ENCODE results near the gene LBH.

Gene LBH

GRCh38 chr2:30226144-30227032 is 4.9 kb upstream of the LBH start:
- Histone ChIP-seq H3K9ac (ENCODE audit: low read length) (no peak overlapping the region), H3K9me3 (ENCODE audit: insufficient read depth, low read length) (no peaks in the 10 kb centered on the region), H3K4me3 (ENCODE audit: low read length) (peak overlapping the region; percentile 29; the same call in 1 of the 2 replicates)

GRCh38 chr2:30229596-30229995 is 1.7 kb upstream of the LBH start:
- no peaks in the 10 kb centered on the region for H3K36me3 ChIP-seq (replicated peaks; ENCODE audit: low read depth, low read length)
- no peak overlapping the region for H3K4me3 ChIP-seq (ENCODE audit: low read length)
- peaks cover 45% of the 10 kb centered on the region for H3K4me1 ChIP-seq (ENCODE audit: low read length)
- peaks cover 47% of the 10 kb centered on the region for H3K27me3 ChIP-seq (ENCODE audit: low read depth, low read length)
- no peak overlapping the region for H3K4me2 ChIP-seq (ENCODE audit: low read length)
- H3K9ac ChIP-seq (ENCODE audit: low read length), result no peak overlapping the region
- H3K79me2 ChIP-seq (ENCODE audit: low read length), result no peaks in the 10 kb centered on the region
- H4K20me1 ChIP-seq (ENCODE audit: insufficient read depth, low read length), result no peaks in the 10 kb centered on the region; the same call in 1 of the 2 replicates
- no peak for TF ChIP-seq CTCF (IDR thresholded peaks at IDR 0.05; ENCODE audit: low read depth, low read length)
- TF ChIP-seq EZH2phosphoT487 (IDR thresholded peaks at IDR 0.05; ENCODE audit: low read depth), result no peak
- H2AFZ ChIP-seq (ENCODE audit: low read depth, low read length), result no peak overlapping the region
- no peak overlapping the region for H3K27ac ChIP-seq (ENCODE audit: low read length)
- H3K9me3 ChIP-seq (ENCODE audit: insufficient read depth, low read length), result no peaks in the 10 kb centered on the region

More at GRCh38 chr2:30226144-30227032, 4.9 kb upstream of the LBH start:
- peaks cover 53% of the 10 kb centered on the region for H3K4me1 ChIP-seq (ENCODE audit: low read length)
- no peak overlapping the region for H3K27ac ChIP-seq (ENCODE audit: low read length)
- peak overlapping the region; percentile 81 for H3K4me2 ChIP-seq (ENCODE audit: low read length)
- TF ChIP-seq CTCF (IDR thresholded peaks at IDR 0.05; ENCODE audit: low read depth, low read length), result no peak
- no peak overlapping the region for H2AFZ ChIP-seq (ENCODE audit: low read depth, low read length)
- H3K27me3 ChIP-seq (ENCODE audit: low read depth, low read length), result peaks cover 22% of the 10 kb centered on the region
- H3K79me2 ChIP-seq (ENCODE audit: low read length), result no peaks in the 10 kb centered on the region
- no peaks in the 10 kb centered on the region for H3K36me3 ChIP-seq (replicated peaks; ENCODE audit: low read depth, low read length)
- no peaks in the 10 kb centered on the region for H4K20me1 ChIP-seq (ENCODE audit: insufficient read depth, low read length)

GRCh38 chr2:30230497-30231211 is 680 bp upstream of the LBH start:
- Histone ChIP-seq H3K36me3 (replicated peaks; ENCODE audit: low read depth, low read length) (peaks cover 6% of the 10 kb centered on the region), H4K20me1 (ENCODE audit: insufficient read depth, low read length) (no peaks in the 10 kb centered on the region; the same call in 1 of the 2 replicates), H3K9ac (ENCODE audit: low read length) (peak overlapping the region; percentile 28), H3K9me3 (ENCODE audit: insufficient read depth, low read length) (no peaks in the 10 kb centered on the region), H3K27ac (ENCODE audit: low read length) (no peak overlapping the region), H3K27me3 (ENCODE audit: low read depth, low read length) (peaks cover 55% of the 10 kb centered on the region), H3K4me1 (ENCODE audit: low read length) (peaks cover 45% of the 10 kb centered on the region), H2AFZ (ENCODE audit: low read depth, low read length) (no peak overlapping the region; the same call in 1 of the 2 replicates), H3K79me2 (ENCODE audit: low read length) (no peaks in the 10 kb centered on the region), H3K4me3 (ENCODE audit: low read length) (peak overlapping the region; percentile 86), H3K4me2 (ENCODE audit: low read length) (peak overlapping the region; percentile 97)
- no peak for TF ChIP-seq EZH2phosphoT487 (IDR thresholded peaks at IDR 0.05; ENCODE audit: low read depth)
- TF ChIP-seq CTCF (IDR thresholded peaks at IDR 0.05; ENCODE audit: low read depth, low read length), result no peak

All from OCI-LY3 (cell line).